HepG2 (cell line): ENCODE measurements around the gene IL27RA. TPM values are rescaled to one million over a fixed set of nuclear protein-coding genes. Genes with fewer than 3 reads are reported as not detected.

Experiments
- BCL6 ChIP-seq: IDR thresholded peaks from 2 replicates; pipeline ENCODE4 v1.6.1; 2016; ENCODE audit warnings: missing genetic modification reagents, missing compliant biosample characterization
- BORCS8-MEF2B ChIP-seq: sonication (generic); formaldehyde crosslinking; IDR thresholded peaks from 2 replicates; pipeline ENCODE4 v1.8.0; 2022; ENCODE audit warnings: mild to moderate bottlenecking, missing genetic modification reagents
- EP300 ChIP-seq, 3 experiments: sonication (generic) in 1 of 3; formaldehyde crosslinking in 1 of 3; IDR thresholded peaks; 2 replicates each; pipeline versions ENCODE4 v1.5.1 to v1.6.1; 2011 to 2020; ENCODE audit warnings: low read depth in 2 of 3, low read length in 2 of 3, borderline replicate concordance in 1 of 3, improper control_type of control experiment in 1 of 3, mild to moderate bottlenecking in 1 of 3, missing genetic modification reagents in 1 of 3, moderate library complexity in 1 of 3
- ERF ChIP-seq: IDR thresholded peaks from 2 replicates; pipeline ENCODE4 v1.6.1; 2018; ENCODE audit warnings: missing biosample characterization, missing genetic modification reagents
- FOXO1 ChIP-seq: sonication (generic); formaldehyde crosslinking; IDR thresholded peaks from 2 replicates; pipeline ENCODE4 v1.4.0; 2020; ENCODE audit warnings: missing genetic modification reagents
- HNRNPK ChIP-seq: fragments of 200-400 bp; formaldehyde crosslinking; IDR thresholded peaks from 2 replicates; pipeline ENCODE4 v1.6.1; 2018; ENCODE audit warnings: low read length, low read depth, moderate library complexity, mild to moderate bottlenecking; ENCODE audit not compliant: poor library complexity, severe bottlenecking
- KLF12 ChIP-seq: sonication (generic); formaldehyde crosslinking; IDR thresholded peaks from 2 replicates; pipeline ENCODE4 v1.4.0; 2020; ENCODE audit warnings: missing genetic modification reagents, borderline replicate concordance
- MAZ ChIP-seq, 2 experiments: sonication (generic) in 1 of 2; formaldehyde crosslinking in 1 of 2; IDR thresholded peaks; 2 replicates each; pipeline versions ENCODE4 v1.5.0 to v1.6.1; 2012 to 2020; ENCODE audit warnings: low read depth in 2 of 2, mild to moderate bottlenecking in 2 of 2, borderline replicate concordance in 1 of 2, improper control_type of control experiment in 1 of 2, low read length in 1 of 2, missing genetic modification reagents in 1 of 2, moderate library complexity in 1 of 2
- MTA1 ChIP-seq: sonication (generic); formaldehyde crosslinking; IDR thresholded peaks from 2 replicates; pipeline ENCODE4 v1.4.0; 2020; ENCODE audit warnings: missing genetic modification reagents, mild to moderate bottlenecking, borderline replicate concordance
- MXD3 ChIP-seq: IDR thresholded peaks from 2 replicates; pipeline ENCODE4 v1.6.1; 2016; ENCODE audit warnings: mild to moderate bottlenecking, missing biosample characterization, missing genetic modification reagents
- MYC ChIP-seq: sonication (generic); formaldehyde crosslinking; IDR thresholded peaks from 2 replicates; pipeline ENCODE4 v1.9.0; 2021; ENCODE audit warnings: missing genetic modification reagents, borderline replicate concordance
- NR2F1 ChIP-seq, 2 experiments: fragments of 450-650 bp in 1 of 2; formaldehyde crosslinking in 1 of 2; IDR thresholded peaks; 2 replicates each; pipeline versions ENCODE4 v1.5.0 to v1.6.1; 2016 to 2020; ENCODE audit warnings: mild to moderate bottlenecking in 1 of 2, missing compliant biosample characterization in 1 of 2, missing genetic modification reagents in 1 of 2, moderate library complexity in 1 of 2
- NR2F6 ChIP-seq, 2 experiments: IDR thresholded peaks; 2 replicates each; pipeline ENCODE4 v1.6.1; 2016; ENCODE audit warnings: antibody characterized with exemption in 1 of 2, mild to moderate bottlenecking in 1 of 2
- POLR2G ChIP-seq: fragments of 200-400 bp; formaldehyde crosslinking; IDR thresholded peaks from 2 replicates; pipeline ENCODE4 v1.6.1; 2018; ENCODE audit warnings: mild to moderate bottlenecking, low read depth, low read length, moderate library complexity
- RAD21 ChIP-seq: fragments of 450-650 bp; formaldehyde crosslinking; IDR thresholded peaks from 2 replicates; pipeline ENCODE4 v1.5.0; 2020; ENCODE audit warnings: mild to moderate bottlenecking
- RFX3 ChIP-seq: IDR thresholded peaks from 2 replicates; pipeline ENCODE4 v1.6.1; 2016; ENCODE audit warnings: missing biosample characterization, missing genetic modification reagents
- SAP130 ChIP-seq: IDR thresholded peaks from 2 replicates; pipeline ENCODE4 v1.6.1; 2016; ENCODE audit warnings: low read depth
- SRY ChIP-seq: sonication (generic); formaldehyde crosslinking; IDR thresholded peaks from 2 replicates; pipeline ENCODE4 v1.8.0; 2022; ENCODE audit warnings: mild to moderate bottlenecking, missing genetic modification reagents
- TGIF2 ChIP-seq: IDR thresholded peaks from 2 replicates; pipeline ENCODE4 v1.6.1; 2016; ENCODE audit warnings: control low read depth, missing compliant biosample characterization
- ZFY ChIP-seq: sonication (generic); formaldehyde crosslinking; IDR thresholded peaks from 2 replicates; pipeline ENCODE4 v1.4.0; 2020; ENCODE audit warnings: missing genetic modification reagents
- ZNF383 ChIP-seq: sonication (generic); formaldehyde crosslinking; IDR thresholded peaks from 2 replicates; pipeline ENCODE4 v1.4.0; 2020; ENCODE audit warnings: missing genetic modification reagents, mild to moderate bottlenecking, borderline replicate concordance
- ZNF567 ChIP-seq: sonication (generic); formaldehyde crosslinking; IDR thresholded peaks from 2 replicates; pipeline ENCODE4 v1.8.1; 2023; ENCODE audit warnings: mild to moderate bottlenecking, missing genetic modification reagents, borderline replicate concordance
- ZNF589 ChIP-seq: sonication (generic); formaldehyde crosslinking; conservative IDR thresholded peaks from 2 replicates; pipeline ENCODE4 v1.8.0; 2022; ENCODE audit warnings: mild to moderate bottlenecking, moderate library complexity, missing genetic modification reagents
- ZNF652 ChIP-seq: IDR thresholded peaks from 2 replicates; pipeline ENCODE4 v1.6.1; 2016; ENCODE audit warnings: low read depth, borderline replicate concordance
- ZNF737 ChIP-seq: sonication (generic); formaldehyde crosslinking; IDR thresholded peaks from 2 replicates; pipeline ENCODE4 v1.5.0; 2020; ENCODE audit warnings: missing genetic modification reagents, mild to moderate bottlenecking, borderline replicate concordance
- polyA plus RNA-seq, 8 experiments: library from polyadenylated mRNA; depleted of rRNA in 3 of 8; stranded (reverse) in 7 of 8; unstranded in 1 of 8; fragments of >200 nt; fragmentation: Illumina TruSeq in 4 of 8; extraction: Trizol in 4 of 8; gene quantifications; 2 replicates each; pipeline versions ENCODE4 v1.2.1 to v1.2.3, GENCODE V29; 2011 to 2016; ENCODE audit warnings: low read depth in 4 of 8, missing spikeins in 1 of 8, mixed read lengths in 1 of 8; ENCODE audit not compliant: insufficient read depth in 1 of 8
- total RNA-seq, 5 experiments: library from RNA; depleted of rRNA; stranded (reverse); fragments of >200 nt; fragmentation: Illumina TruSeq; extraction: Trizol; gene quantifications; 2 replicates each; pipeline ENCODE4 v1.2.3, GENCODE V29; 2016; ENCODE audit warnings: low read depth in 1 of 5
- TF ChIP-seq, protein P1 (sequence below): sonication (generic); formaldehyde crosslinking; IDR thresholded peaks from 2 replicates; pipeline ENCODE4 v1.8.0; 2022; ENCODE audit warnings: mild to moderate bottlenecking, missing genetic modification reagents, borderline replicate concordance

The IL27RA gene
- total and polyA plus RNA-seq, 2 of the 13 experiments (the other 11 are each of a cell fraction or from before 2014, with no cell fraction given) = 3.5 to 8.1 TPM

DNA sequence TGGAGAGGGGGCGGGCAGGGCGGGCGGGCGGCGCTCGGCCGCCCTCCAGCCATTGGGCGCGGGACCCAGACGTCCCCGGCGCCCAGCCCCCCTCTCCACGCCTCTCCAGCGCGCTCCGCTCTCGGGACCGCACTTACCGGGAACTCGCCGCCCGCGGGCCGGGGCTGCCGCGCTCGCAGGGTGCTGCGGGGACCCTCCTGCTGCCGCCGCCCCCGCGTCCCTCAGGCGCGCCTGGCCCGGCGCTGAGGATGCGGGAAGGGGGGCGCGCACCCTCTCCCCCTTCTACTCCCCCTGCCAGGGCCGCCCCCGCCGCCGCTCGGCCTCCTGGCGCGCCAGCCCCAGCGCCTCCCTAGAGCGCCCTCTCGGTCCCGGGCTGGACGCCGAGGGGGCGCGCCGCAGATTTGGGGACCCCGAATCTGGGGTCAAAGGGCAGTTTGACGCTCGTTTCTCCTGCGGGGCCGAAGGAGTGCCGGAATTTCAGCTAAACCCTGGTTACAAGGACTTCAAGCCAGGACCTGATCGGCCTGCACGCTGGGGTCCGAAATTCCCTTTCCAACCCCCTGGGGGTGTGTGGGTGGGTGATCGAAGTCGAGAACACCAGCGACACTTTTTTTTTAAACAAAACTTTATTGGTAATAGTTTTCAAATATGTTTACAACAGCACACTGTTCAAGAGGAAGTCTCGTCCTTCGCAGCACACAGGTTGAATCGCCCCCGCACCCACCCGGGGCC, 59.7 kb downstream of the IL27RA start (continued):
- 0 out of 2 replicates have a peak, but pooled peaks have one; percentile 50 for TF ChIP-seq ZNF567 (CRISPR knock-in tag)
- peak; percentile 39 for TF ChIP-seq NR2F6 (IDR thresholded peaks at IDR 0.05)
- TF ChIP-seq NR2F6 (CRISPR knock-in tag; IDR thresholded peaks at IDR 0.05) = peak; percentile 47
- no peak for TF ChIP-seq TGIF2 (CRISPR knock-in tag)
- TF ChIP-seq ZNF589 (CRISPR knock-in tag) = no peak
- TF ChIP-seq, protein P1, sequence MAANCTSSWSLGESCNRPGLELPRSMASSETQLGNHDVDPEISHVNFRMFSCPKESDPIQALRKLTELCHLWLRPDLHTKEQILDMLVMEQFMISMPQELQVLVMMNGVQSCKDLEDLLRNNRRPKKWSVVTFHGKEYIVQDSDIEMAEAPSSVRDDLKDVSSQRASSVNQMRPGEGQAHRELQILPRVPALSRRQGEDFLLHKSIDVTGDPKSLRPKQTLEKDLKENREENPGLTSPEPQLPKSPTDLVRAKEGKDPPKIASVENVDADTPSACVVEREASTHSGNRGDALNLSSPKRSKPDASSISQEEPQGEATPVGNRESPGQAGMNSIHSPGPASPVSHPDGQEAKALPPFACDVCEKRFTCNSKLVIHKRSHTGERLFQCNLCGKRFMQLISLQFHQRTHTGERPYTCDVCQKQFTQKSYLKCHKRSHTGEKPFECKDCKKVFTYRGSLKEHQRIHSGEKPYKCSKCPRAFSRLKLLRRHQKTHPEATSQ = 0 out of 2 replicates have a peak, but pooled peaks have one; percentile 42
- no peak for TF ChIP-seq ZNF737 (CRISPR knock-in tag)
- no peak for TF ChIP-seq EP300 (IDR thresholded peaks at IDR 0.05; ENCODE audit: low read depth in 2 of 2, low read length in 2 of 2)
- no peak for TF ChIP-seq EP300 (CRISPR knock-in tag; IDR thresholded peaks at IDR 0.05; ENCODE audit: borderline replicate concordance)
- no peak for TF ChIP-seq BCL6 (CRISPR knock-in tag)
- TF ChIP-seq ZFY = peak; percentile 64; the same call in 1 of the 2 replicates
- no peak; the same call in 1 of the 2 replicates for TF ChIP-seq MAZ (IDR thresholded peaks at IDR 0.05; ENCODE audit: borderline replicate concordance, low read depth, low read length)
- peak; percentile 61; the same call in 1 of the 2 replicates for TF ChIP-seq MAZ (CRISPR knock-in tag; IDR thresholded peaks at IDR 0.05; ENCODE audit: low read depth)
- peak; percentile 62; the same call in 1 of the 2 replicates for TF ChIP-seq KLF12 (CRISPR knock-in tag)
- TF ChIP-seq RFX3 (CRISPR knock-in tag) = no peak
- TF ChIP-seq ERF (CRISPR knock-in tag) = no peak; the same call in 1 of the 2 replicates
- TF ChIP-seq SRY (CRISPR knock-in tag) = peak; percentile 73; the same call in 1 of the 2 replicates
- no peak; the same call in none of the 2 replicates for TF ChIP-seq SAP130
- 0 out of 2 replicates have a peak, but pooled peaks have one; percentile 21 for TF ChIP-seq MYC (CRISPR knock-in tag)
- peak; percentile 73 for TF ChIP-seq POLR2G
- TF ChIP-seq ZNF383 (CRISPR knock-in tag) = no peak
- TF ChIP-seq MXD3 (CRISPR knock-in tag) = peak; percentile 23; the same call in 1 of the 2 replicates
- TF ChIP-seq MTA1 (CRISPR knock-in tag) = peak; percentile 16; the same call in 1 of the 2 replicates
- no peak for TF ChIP-seq FOXO1 (CRISPR knock-in tag)
- TF ChIP-seq ZNF652 (CRISPR knock-in tag) = no peak
- peak; percentile 40; the same call in 1 of the 2 replicates for TF ChIP-seq BORCS8-MEF2B
- peak; percentile 45; the same call in 1 of the 2 replicates for TF ChIP-seq RAD21
- TF ChIP-seq NR2F1 (CRISPR knock-in tag; IDR thresholded peaks at IDR 0.05) = peak in 1 of 2 experiments; percentile 62; a peak in 2 of 4 replicates
- TF ChIP-seq HNRNPK = peak; percentile 97
